GM10847 (cell line): ENCODE results near the gene CEND1.

Experiments
- POLR2A ChIP-seq: IDR thresholded peaks from 2 replicates; pipeline ENCODE4 v1.6.1; 2011; ENCODE audit not compliant: insufficient read length; ENCODE audit errors: extremely low read depth

CEND1 gene

GRCh38 chr11:786235-787083, 3.4 kb downstream of the CEND1 start:
- TF ChIP-seq POLR2A: no peak

GRCh38 chr11:783581-784015, 6.3 kb downstream of the CEND1 start:
- no peak for TF ChIP-seq POLR2A

- TF ChIP-seq POLR2A: no peak
These were observed 7.4 kb downstream of the CEND1 start for GRCh38 chr11:782264-783174.

- TF ChIP-seq POLR2A: no peak
These were observed 9.8 kb downstream of the CEND1 start for GRCh38 chr11:779955-780532.

- no peak for TF ChIP-seq POLR2A
These were observed 10.6 kb downstream of the CEND1 start for GRCh38 chr11:778976-779954.

GRCh38 chr11:777288-778255, 12.3 kb downstream of the CEND1 start, which contains the start of gene GATD1:
Gene GATD1, minus strand, starts transcription at chr11:777487. Its CDS starts 25 bp downstream, at chr11:777462.
- peak; percentile 97 for TF ChIP-seq POLR2A

- no peak for TF ChIP-seq POLR2A
These were observed 13.2 kb downstream of the CEND1 start for GRCh38 chr11:776561-777287.

- TF ChIP-seq POLR2A: no peak
These were observed 13.7 kb downstream of the CEND1 start for GRCh38 chr11:776263-776560.

GRCh38 chr11:774873-775592, 14.9 kb downstream of the CEND1 start:
- TF ChIP-seq POLR2A: no peak

GRCh38 chr11:773830-774229, 16.1 kb downstream of the CEND1 start:
- no peak for TF ChIP-seq POLR2A

- no peak for TF ChIP-seq POLR2A
These were observed 16.5 kb downstream of the CEND1 start for GRCh38 chr11:773425-773824.

- no peak for TF ChIP-seq POLR2A
These were observed 17.2 kb downstream of the CEND1 start for GRCh38 chr11:772429-773390.
